HEK293 (cell line): ENCODE measurements around the gene CAMK1.

ENCODE experiments used
- CTCF ChIA-PET: fragments of 350-600 bp; formaldehyde crosslinking; extraction: SDS; loops from one replicate; lab custom pipeline; 2021; ENCODE audit warnings: antibody characterized with exemption; lab: Yijun Ruan, JAX
- POLR2A ChIA-PET: fragments of 300-600 bp; formaldehyde crosslinking; extraction: SDS; loops from one replicate; lab custom pipeline; 2020; ENCODE audit warnings: antibody characterized with exemption, inconsistent platforms; lab: Yijun Ruan, JAX
- H3K27ac ChIP-seq: fragments of 200-500 bp; sonication (Bioruptor generic); 2 replicates; pipeline ENCODE4 v1.5.1; 2014; ENCODE audit warnings: low read depth, low read length, control low read depth, inconsistent platforms; ENCODE audit errors: extremely low read depth
- H3K36me3 ChIP-seq, 2 experiments: fragments of 200-500 bp in 1 of 2; sonication (Bioruptor generic) in 1 of 2; 1 replicate in 1 of 2; 2 replicates in 1 of 2; pipeline ENCODE4 v1.5.1; 2014 to 2017; ENCODE audit warnings: inconsistent platforms in 2 of 2, low read length in 2 of 2; ENCODE audit not compliant: control insufficient read depth in 2 of 2, insufficient read depth in 1 of 2
- H3K4me1 ChIP-seq: fragments of 200-500 bp; sonication (Bioruptor generic); 2 replicates; pipeline ENCODE4 v1.5.1; 2014; ENCODE audit warnings: mild to moderate bottlenecking, low read length, inconsistent platforms; ENCODE audit not compliant: control insufficient read depth, insufficient read depth
- H3K4me3 ChIP-seq: 2 replicates; pipeline ENCODE4 v1.5.1; 2011; ENCODE audit warnings: low read depth, mild to moderate bottlenecking, control low read depth, low read length, moderate library complexity
- H3K9me3 ChIP-seq: fragments of 200-500 bp; sonication (Bioruptor generic); 2 replicates; pipeline ENCODE4 v1.5.1; 2014; ENCODE audit warnings: low read depth, low read length, inconsistent platforms; ENCODE audit not compliant: control insufficient read depth, insufficient read depth
- GLIS2 ChIP-seq: fragments of 450-650 bp; formaldehyde crosslinking; IDR thresholded peaks from 2 replicates; pipeline ENCODE4 v1.5.1; 2016; ENCODE audit warnings: missing biosample characterization, missing genetic modification characterization
- TCF7L2 ChIP-seq: IDR thresholded peaks from 2 replicates; pipeline ENCODE4 v1.6.1; 2011; ENCODE audit warnings: low read depth, mild to moderate bottlenecking, inconsistent platforms, low read length, moderate library complexity, borderline replicate concordance
- ZNF341 ChIP-seq: fragments of 450-650 bp; formaldehyde crosslinking; IDR thresholded peaks from 2 replicates; pipeline ENCODE4; 2016; ENCODE audit warnings: low read depth, missing biosample characterization, missing genetic modification characterization
- ZNF473 ChIP-seq: fragments of 450-650 bp; formaldehyde crosslinking; IDR thresholded peaks from 2 replicates; pipeline ENCODE4 v1.5.1; 2017; ENCODE audit warnings: missing biosample characterization, missing genetic modification characterization
- ZNF600 ChIP-seq: fragments of 450-650 bp; formaldehyde crosslinking; IDR thresholded peaks from 2 replicates; pipeline ENCODE4 v1.5.1; 2016; ENCODE audit warnings: missing biosample characterization, missing genetic modification characterization
- TF ChIP-seq, protein P1 (sequence below): fragments of 450-650 bp; formaldehyde crosslinking; optimal IDR thresholded peaks from 2 replicates; pipeline ENCODE3; 2016; ENCODE audit warnings: missing biosample characterization, mild to moderate bottlenecking, missing genetic modification characterization
- TF ChIP-seq, protein P2 (sequence below): fragments of 450-650 bp; formaldehyde crosslinking; IDR thresholded peaks from 2 replicates; pipeline ENCODE4 v1.5.1; 2016; ENCODE audit warnings: missing biosample characterization, missing genetic modification characterization, borderline replicate concordance
- TF ChIP-seq, protein P3 (sequence below): fragments of 450-650 bp; formaldehyde crosslinking; IDR thresholded peaks from 2 replicates; pipeline ENCODE4 v1.5.1; 2016; ENCODE audit warnings: missing biosample characterization, missing genetic modification characterization
- TF ChIP-seq, protein P4 (sequence below): fragments of 450-650 bp; formaldehyde crosslinking; IDR thresholded peaks from 2 replicates; pipeline ENCODE4 v1.5.1; 2016; ENCODE audit warnings: missing biosample characterization, missing genetic modification characterization
- TF ChIP-seq, protein P5 (sequence below): fragments of 450-650 bp; formaldehyde crosslinking; IDR thresholded peaks from 2 replicates; pipeline ENCODE4 v1.5.0; 2017; ENCODE audit warnings: missing biosample characterization, missing genetic modification characterization, borderline replicate concordance
- TF ChIP-seq, protein P6 (sequence below): fragments of 450-650 bp; formaldehyde crosslinking; IDR thresholded peaks from 2 replicates; pipeline ENCODE4 v1.5.1; 2016; ENCODE audit warnings: missing biosample characterization, missing genetic modification characterization

Gene CAMK1

DNA sequence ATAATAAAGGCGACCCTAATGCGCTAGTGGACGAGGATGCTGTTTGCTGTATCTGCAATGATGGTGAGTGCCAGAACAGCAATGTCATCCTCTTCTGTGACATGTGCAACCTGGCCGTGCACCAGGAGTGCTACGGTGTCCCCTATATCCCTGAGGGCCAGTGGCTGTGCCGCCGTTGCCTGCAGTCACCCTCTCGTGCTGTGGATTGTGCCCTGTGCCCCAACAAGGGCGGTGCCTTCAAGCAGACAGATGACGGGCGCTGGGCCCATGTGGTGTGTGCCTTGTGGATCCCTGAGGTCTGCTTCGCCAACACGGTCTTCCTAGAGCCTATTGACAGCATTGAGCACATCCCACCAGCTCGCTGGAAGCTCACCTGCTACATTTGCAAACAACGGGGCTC lies 30.6 kb downstream of the CAMK1 start:
- Histone ChIP-seq H3K4me1 (no peaks in the 10 kb centered on the region), H3K9me3 (no peaks in the 10 kb centered on the region), H3K36me3 (peaks cover 45 to 100% of the 10 kb centered on the region in 2 experiments), H3K27ac (no peak overlapping the region), H3K4me3 (no peak overlapping the region)
- CTCF ChIA-PET: no interaction called here
- TF ChIP-seq, protein P1, sequence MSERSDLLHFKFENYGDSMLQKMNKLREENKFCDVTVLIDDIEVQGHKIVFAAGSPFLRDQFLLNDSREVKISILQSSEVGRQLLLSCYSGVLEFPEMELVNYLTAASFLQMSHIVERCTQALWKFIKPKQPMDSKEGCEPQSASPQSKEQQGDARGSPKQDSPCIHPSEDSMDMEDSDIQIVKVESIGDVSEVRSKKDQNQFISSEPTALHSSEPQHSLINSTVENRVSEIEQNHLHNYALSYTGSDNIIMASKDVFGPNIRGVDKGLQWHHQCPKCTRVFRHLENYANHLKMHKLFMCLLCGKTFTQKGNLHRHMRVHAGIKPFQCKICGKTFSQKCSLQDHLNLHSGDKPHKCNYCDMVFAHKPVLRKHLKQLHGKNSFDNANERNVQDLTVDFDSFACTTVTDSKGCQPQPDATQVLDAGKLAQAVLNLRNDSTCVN: no peak
- no peak for TF ChIP-seq ZNF473 (tag by site-specific recombination)
- TF ChIP-seq, protein P2, sequence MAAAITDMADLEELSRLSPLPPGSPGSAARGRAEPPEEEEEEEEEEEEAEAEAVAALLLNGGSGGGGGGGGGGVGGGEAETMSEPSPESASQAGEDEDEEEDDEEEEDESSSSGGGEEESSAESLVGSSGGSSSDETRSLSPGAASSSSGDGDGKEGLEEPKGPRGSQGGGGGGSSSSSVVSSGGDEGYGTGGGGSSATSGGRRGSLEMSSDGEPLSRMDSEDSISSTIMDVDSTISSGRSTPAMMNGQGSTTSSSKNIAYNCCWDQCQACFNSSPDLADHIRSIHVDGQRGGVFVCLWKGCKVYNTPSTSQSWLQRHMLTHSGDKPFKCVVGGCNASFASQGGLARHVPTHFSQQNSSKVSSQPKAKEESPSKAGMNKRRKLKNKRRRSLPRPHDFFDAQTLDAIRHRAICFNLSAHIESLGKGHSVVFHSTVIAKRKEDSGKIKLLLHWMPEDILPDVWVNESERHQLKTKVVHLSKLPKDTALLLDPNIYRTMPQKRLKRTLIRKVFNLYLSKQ (tag by site-specific recombination): no peak
- TF ChIP-seq, protein P3, sequence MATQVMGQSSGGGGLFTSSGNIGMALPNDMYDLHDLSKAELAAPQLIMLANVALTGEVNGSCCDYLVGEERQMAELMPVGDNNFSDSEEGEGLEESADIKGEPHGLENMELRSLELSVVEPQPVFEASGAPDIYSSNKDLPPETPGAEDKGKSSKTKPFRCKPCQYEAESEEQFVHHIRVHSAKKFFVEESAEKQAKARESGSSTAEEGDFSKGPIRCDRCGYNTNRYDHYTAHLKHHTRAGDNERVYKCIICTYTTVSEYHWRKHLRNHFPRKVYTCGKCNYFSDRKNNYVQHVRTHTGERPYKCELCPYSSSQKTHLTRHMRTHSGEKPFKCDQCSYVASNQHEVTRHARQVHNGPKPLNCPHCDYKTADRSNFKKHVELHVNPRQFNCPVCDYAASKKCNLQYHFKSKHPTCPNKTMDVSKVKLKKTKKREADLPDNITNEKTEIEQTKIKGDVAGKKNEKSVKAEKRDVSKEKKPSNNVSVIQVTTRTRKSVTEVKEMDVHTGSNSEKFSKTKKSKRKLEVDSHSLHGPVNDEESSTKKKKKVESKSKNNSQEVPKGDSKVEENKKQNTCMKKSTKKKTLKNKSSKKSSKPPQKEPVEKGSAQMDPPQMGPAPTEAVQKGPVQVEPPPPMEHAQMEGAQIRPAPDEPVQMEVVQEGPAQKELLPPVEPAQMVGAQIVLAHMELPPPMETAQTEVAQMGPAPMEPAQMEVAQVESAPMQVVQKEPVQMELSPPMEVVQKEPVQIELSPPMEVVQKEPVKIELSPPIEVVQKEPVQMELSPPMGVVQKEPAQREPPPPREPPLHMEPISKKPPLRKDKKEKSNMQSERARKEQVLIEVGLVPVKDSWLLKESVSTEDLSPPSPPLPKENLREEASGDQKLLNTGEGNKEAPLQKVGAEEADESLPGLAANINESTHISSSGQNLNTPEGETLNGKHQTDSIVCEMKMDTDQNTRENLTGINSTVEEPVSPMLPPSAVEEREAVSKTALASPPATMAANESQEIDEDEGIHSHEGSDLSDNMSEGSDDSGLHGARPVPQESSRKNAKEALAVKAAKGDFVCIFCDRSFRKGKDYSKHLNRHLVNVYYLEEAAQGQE (tag by site-specific recombination): no peak
- TF ChIP-seq, protein P4, sequence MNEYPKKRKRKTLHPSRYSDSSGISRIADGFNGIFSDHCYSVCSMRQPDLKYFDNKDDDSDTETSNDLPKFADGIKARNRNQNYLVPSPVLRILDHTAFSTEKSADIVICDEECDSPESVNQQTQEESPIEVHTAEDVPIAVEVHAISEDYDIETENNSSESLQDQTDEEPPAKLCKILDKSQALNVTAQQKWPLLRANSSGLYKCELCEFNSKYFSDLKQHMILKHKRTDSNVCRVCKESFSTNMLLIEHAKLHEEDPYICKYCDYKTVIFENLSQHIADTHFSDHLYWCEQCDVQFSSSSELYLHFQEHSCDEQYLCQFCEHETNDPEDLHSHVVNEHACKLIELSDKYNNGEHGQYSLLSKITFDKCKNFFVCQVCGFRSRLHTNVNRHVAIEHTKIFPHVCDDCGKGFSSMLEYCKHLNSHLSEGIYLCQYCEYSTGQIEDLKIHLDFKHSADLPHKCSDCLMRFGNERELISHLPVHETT: no peak
- no peak for TF ChIP-seq ZNF341 (tag by site-specific recombination)
- TF ChIP-seq ZNF600: no peak
- TF ChIP-seq, protein P5, sequence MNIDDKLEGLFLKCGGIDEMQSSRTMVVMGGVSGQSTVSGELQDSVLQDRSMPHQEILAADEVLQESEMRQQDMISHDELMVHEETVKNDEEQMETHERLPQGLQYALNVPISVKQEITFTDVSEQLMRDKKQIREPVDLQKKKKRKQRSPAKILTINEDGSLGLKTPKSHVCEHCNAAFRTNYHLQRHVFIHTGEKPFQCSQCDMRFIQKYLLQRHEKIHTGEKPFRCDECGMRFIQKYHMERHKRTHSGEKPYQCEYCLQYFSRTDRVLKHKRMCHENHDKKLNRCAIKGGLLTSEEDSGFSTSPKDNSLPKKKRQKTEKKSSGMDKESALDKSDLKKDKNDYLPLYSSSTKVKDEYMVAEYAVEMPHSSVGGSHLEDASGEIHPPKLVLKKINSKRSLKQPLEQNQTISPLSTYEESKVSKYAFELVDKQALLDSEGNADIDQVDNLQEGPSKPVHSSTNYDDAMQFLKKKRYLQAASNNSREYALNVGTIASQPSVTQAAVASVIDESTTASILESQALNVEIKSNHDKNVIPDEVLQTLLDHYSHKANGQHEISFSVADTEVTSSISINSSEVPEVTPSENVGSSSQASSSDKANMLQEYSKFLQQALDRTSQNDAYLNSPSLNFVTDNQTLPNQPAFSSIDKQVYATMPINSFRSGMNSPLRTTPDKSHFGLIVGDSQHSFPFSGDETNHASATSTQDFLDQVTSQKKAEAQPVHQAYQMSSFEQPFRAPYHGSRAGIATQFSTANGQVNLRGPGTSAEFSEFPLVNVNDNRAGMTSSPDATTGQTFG: no peak
- POLR2A ChIA-PET: interaction anchor here (1.2 to 3.8 kb wide), 2 partner anchors 8 to 10 kb away, joined by 3 to 12 read pairs; partner anchors contain the start of genes BRPF1 and OGG1

DNA sequence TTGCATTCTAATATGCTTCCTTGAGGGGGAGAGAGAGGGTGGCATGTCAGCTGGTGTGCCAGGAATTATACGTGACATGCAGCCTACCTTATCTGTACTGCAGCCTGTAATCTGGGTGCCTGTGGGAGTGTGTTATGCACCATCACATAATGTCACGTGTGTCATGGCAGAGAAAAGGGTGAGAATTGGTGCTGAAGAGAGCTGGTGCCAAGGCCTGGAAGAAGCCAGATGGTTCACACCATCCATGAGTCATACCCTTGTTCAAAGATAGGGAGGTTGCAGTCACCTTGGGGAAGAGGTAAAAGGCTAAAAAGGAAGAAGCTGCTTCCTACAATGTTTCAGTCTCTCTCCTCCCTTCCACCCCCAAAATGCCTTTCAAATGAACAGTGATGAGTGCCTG lies 32.9 kb downstream of the CAMK1 start:
- H3K4me3 ChIP-seq: no peak overlapping the region
- peaks cover 39 to 91% of the 10 kb centered on the region in 2 experiments for H3K36me3 ChIP-seq
- POLR2A ChIA-PET: interaction anchor here (3.8 kb wide), 1 partner anchor 13 kb away, joined by 12 read pairs; the partner anchor contains the start of gene OGG1
- H3K9me3 ChIP-seq: no peaks in the 10 kb centered on the region
- no peak for TF ChIP-seq GLIS2 (tag by site-specific recombination)
- no peak for TF ChIP-seq TCF7L2
- TF ChIP-seq, protein P6, sequence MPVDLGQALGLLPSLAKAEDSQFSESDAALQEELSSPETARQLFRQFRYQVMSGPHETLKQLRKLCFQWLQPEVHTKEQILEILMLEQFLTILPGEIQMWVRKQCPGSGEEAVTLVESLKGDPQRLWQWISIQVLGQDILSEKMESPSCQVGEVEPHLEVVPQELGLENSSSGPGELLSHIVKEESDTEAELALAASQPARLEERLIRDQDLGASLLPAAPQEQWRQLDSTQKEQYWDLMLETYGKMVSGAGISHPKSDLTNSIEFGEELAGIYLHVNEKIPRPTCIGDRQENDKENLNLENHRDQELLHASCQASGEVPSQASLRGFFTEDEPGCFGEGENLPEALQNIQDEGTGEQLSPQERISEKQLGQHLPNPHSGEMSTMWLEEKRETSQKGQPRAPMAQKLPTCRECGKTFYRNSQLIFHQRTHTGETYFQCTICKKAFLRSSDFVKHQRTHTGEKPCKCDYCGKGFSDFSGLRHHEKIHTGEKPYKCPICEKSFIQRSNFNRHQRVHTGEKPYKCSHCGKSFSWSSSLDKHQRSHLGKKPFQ (tag by site-specific recombination): peak; percentile 58; the same call in 1 of the 2 replicates
- no peak overlapping the region for H3K27ac ChIP-seq
- H3K4me1 ChIP-seq: peaks cover 7% of the 10 kb centered on the region; the same call in 1 of the 2 replicates
- CTCF ChIA-PET: interaction anchor here (0.7 kb wide), 1 partner anchor 234 kb away, joined by 3 read pairs; no protein-coding TSS in a partner anchor
